K562 (cell line): Measurements from ENCODE around the gene ZEB2. TPM values are rescaled to one million over a fixed set of nuclear protein-coding genes. Genes with fewer than 3 reads are reported as not detected.

Experiments
- ATAC-seq: fragments of 200-7000 bp; cut with Tn5 transposase; 3 replicates; pipeline ENCODE4 v1.9.1; 2020; ENCODE audit warnings: moderate library complexity
- BruUV-seq: library from RNA; stranded (reverse); fragments of 400-500 nt; replicated peaks from 2 replicates; lab custom pipeline; 2021; lab: Mats Ljungman, UMichigan
- CTCF ChIA-PET: fragments of 300-600 bp; formaldehyde crosslinking; extraction: SDS; loops from one replicate; lab custom pipeline; 2021; ENCODE audit warnings: low intra/inter-chr PET ratio; lab: Yijun Ruan, JAX
- POLR2A ChIA-PET: fragments of 300-600, 350-650 bp; sonication (Branson Sonifier 250); formaldehyde crosslinking; extraction: SDS; loops from one replicate; lab custom pipeline; 2021; ENCODE audit warnings: antibody characterized with exemption, inconsistent platforms; lab: Yijun Ruan, JAX
- DNase-seq, 4 experiments: peaks; one replicate each; pipeline versions ENCODE4 v3.0.0 to v3.0.0-alpha.2; 2011 to 2018; ENCODE audit warnings: low spot score in 3 of 4, mixed read lengths in 3 of 4; ENCODE audit errors: extremely low read depth in 1 of 4
- FAIRE-seq: peaks from 2 replicates; lab custom pipeline; 2011; peaks lifted over from hg19 to GRCh38; lab: Jason Lieb, UNC
- H2AFZ ChIP-seq: 2 replicates; pipeline ENCODE4 v1.6.0; 2011; ENCODE audit warnings: low read depth, low read length, control low read depth, inconsistent platforms
- H3K27ac ChIP-seq: fragments of 200-600 bp; 3 replicates; pipeline ENCODE4 v1.8.0; 2011; ENCODE audit warnings: low read depth, mild to moderate bottlenecking, control low read depth, inconsistent platforms, low read length, moderate library complexity, mixed read lengths; ENCODE audit errors: extremely low read depth
- H3K27me3 ChIP-seq, 2 experiments: fragments of 300-600 bp in 1 of 2; 2 replicates in 1 of 2; 3 replicates in 1 of 2; pipeline versions ENCODE4 v1.6.0 to v1.8.0; 2011; ENCODE audit warnings: inconsistent platforms in 2 of 2, low read length in 2 of 2, mild to moderate bottlenecking in 1 of 2, mixed read lengths in 1 of 2, moderate library complexity in 1 of 2; ENCODE audit not compliant: control insufficient read depth in 2 of 2, insufficient read depth in 2 of 2
- H3K36me3 ChIP-seq: fragments of 300-600 bp; 3 replicates; pipeline ENCODE4 v1.8.0; 2011; ENCODE audit warnings: mild to moderate bottlenecking, low read length, inconsistent platforms; ENCODE audit not compliant: control insufficient read depth, insufficient read depth
- H3K4me1 ChIP-seq, 2 experiments: fragments of 200-600 bp in 1 of 2; replicated peaks in 1 of 2; 2 replicates in 1 of 2; 3 replicates in 1 of 2; pipeline versions ENCODE4 v1.5.1 to v1.8.0; 2011; ENCODE audit warnings: inconsistent platforms in 2 of 2, low read length in 2 of 2, mild to moderate bottlenecking in 1 of 2, mixed read lengths in 1 of 2, moderate library complexity in 1 of 2; ENCODE audit not compliant: control insufficient read depth in 2 of 2, insufficient read depth in 2 of 2
- H3K4me2 ChIP-seq: 2 replicates; pipeline ENCODE4 v1.6.1; 2011; ENCODE audit warnings: low read length, control low read depth, inconsistent platforms, mixed read lengths; ENCODE audit not compliant: insufficient read depth
- H3K4me3 ChIP-seq: fragments of 200-600 bp; sonication (generic), shearing (Covaris generic); 2 replicates; pipeline ENCODE4 v1.5.1; 2016; ENCODE audit warnings: control low read depth, inconsistent platforms
- H3K79me2 ChIP-seq: fragments of 200-600 bp; 3 replicates; pipeline ENCODE4 v1.8.0; 2011; ENCODE audit warnings: low read length, inconsistent platforms; ENCODE audit not compliant: control insufficient read depth, insufficient read depth
- H3K9ac ChIP-seq, 2 experiments: 2 replicates each; pipeline versions ENCODE4 v1.6.0 to v1.6.1; 2011; ENCODE audit warnings: low read depth in 2 of 2, low read length in 2 of 2, control low read depth in 1 of 2, inconsistent platforms in 1 of 2, mild to moderate bottlenecking in 1 of 2, mixed read lengths in 1 of 2; ENCODE audit not compliant: insufficient read depth in 1 of 2
- H3K9me1 ChIP-seq: one replicate; pipeline ENCODE4 v1.6.0; 2011; ENCODE audit warnings: inconsistent platforms, mild to moderate bottlenecking, low read length, moderate library complexity; ENCODE audit not compliant: control insufficient read depth, insufficient read depth
- H3K9me3 ChIP-seq: replicated peaks from 2 replicates; pipeline ENCODE4 v1.5.1; 2011; ENCODE audit warnings: low read depth, low read length, inconsistent platforms; ENCODE audit not compliant: control insufficient read depth, insufficient read depth
- H4K20me1 ChIP-seq: replicated peaks from 2 replicates; pipeline ENCODE4 v1.6.1; 2011; ENCODE audit warnings: low read length, inconsistent platforms, mixed read lengths; ENCODE audit not compliant: control insufficient read depth, insufficient read depth
- CAMTA2 ChIP-seq: fragments of 250-450 bp; sonication (Bioruptor Pico); conservative IDR thresholded peaks from 2 replicates; pipeline ENCODE4 v1.5.1; 2022
- ESRRB ChIP-seq: fragments of 250-450 bp; sonication (Bioruptor Pico); IDR thresholded peaks from 2 replicates; pipeline ENCODE4 v1.5.0; 2020; ENCODE audit warnings: mild to moderate bottlenecking, moderate library complexity, borderline replicate concordance
- FIP1L1 ChIP-seq: fragments of 200-400 bp; formaldehyde crosslinking; IDR thresholded peaks from 2 replicates; pipeline ENCODE4 v1.6.1; 2018; ENCODE audit warnings: mild to moderate bottlenecking, low read depth, low read length; ENCODE audit not compliant: poor library complexity, severe bottlenecking
- GABPB1 ChIP-seq: sonication (generic); formaldehyde crosslinking; IDR thresholded peaks from 2 replicates; pipeline ENCODE4 v1.8.0; 2022; ENCODE audit warnings: mild to moderate bottlenecking, missing genetic modification reagents
- HEY1 ChIP-seq: fragments of 250-450 bp; sonication (Bioruptor Pico); IDR thresholded peaks from 2 replicates; pipeline ENCODE4 v1.5.0; 2020; ENCODE audit warnings: mild to moderate bottlenecking, moderate library complexity, borderline replicate concordance
- KLF1 ChIP-seq: fragments of 450-650 bp; IDR thresholded peaks from 2 replicates; pipeline ENCODE4 v1.6.1; 2016; ENCODE audit warnings: missing genetic modification characterization, missing compliant biosample characterization
- KLF13 ChIP-seq: fragments of 450-650 bp; IDR thresholded peaks from 2 replicates; pipeline ENCODE4 v1.6.1; 2016; ENCODE audit warnings: missing genetic modification characterization, low read depth, mild to moderate bottlenecking, missing compliant biosample characterization, moderate library complexity, borderline replicate concordance
- MCM3 ChIP-seq: fragments of 450-650 bp; IDR thresholded peaks from 2 replicates; pipeline ENCODE4 v1.6.1; 2016
- NFIX ChIP-seq: fragments of 250-450 bp; sonication (Bioruptor Pico); IDR thresholded peaks from 2 replicates; pipeline ENCODE4 v1.4.0; 2020; ENCODE audit warnings: low read depth, mild to moderate bottlenecking, moderate library complexity
- NONO ChIP-seq, 2 experiments: fragments of 200-400 bp in 1 of 2; fragments of 450-650 bp in 1 of 2; formaldehyde crosslinking in 1 of 2; IDR thresholded peaks; 2 replicates each; pipeline ENCODE4 v1.6.1; 2017; ENCODE audit warnings: low read depth in 2 of 2, mild to moderate bottlenecking in 2 of 2, moderate library complexity in 2 of 2, low read length in 1 of 2
- POLR3G ChIP-seq: IDR thresholded peaks from 2 replicates; pipeline ENCODE4 v1.6.1; 2011; ENCODE audit not compliant: insufficient read length, insufficient replicate concordance; ENCODE audit errors: extremely low read depth
- RBFOX2 ChIP-seq: fragments of 200-400 bp; formaldehyde crosslinking; IDR thresholded peaks from 2 replicates; pipeline ENCODE4 v1.6.1; 2017; ENCODE audit warnings: low read depth, mild to moderate bottlenecking, low read length, moderate library complexity
- ZNF699 ChIP-seq: fragments of 250-450 bp; sonication (Bioruptor Pico); IDR thresholded peaks from 2 replicates; pipeline ENCODE4 v1.8.0; 2021; ENCODE audit warnings: mild to moderate bottlenecking, moderate library complexity; ENCODE audit not compliant: insufficient replicate concordance
- WGBS: fragments of 100-300 bp; shearing (Covaris generic); methylation state at CpG from one replicate; pipeline ENCODE4 v1.1.6; 2016; ENCODE audit warnings: low coverage, mixed read lengths; ENCODE audit not compliant: insufficient coverage; ENCODE audit errors: missing lambda C conversion rate; 5-methylcytosine and 5-hydroxymethylcytosine counted together
- in situ Hi-C: fragments of 300-500 bp; cut with MboI; formaldehyde crosslinking; loops from 4 replicates; pipeline ENCODE4 v1.15.0; 2018; ENCODE audit warnings: inconsistent platforms, mixed read lengths
- intact Hi-C: fragments of 100-400 bp; cut with micrococcal nuclease; formaldehyde crosslinking; loops from 2 replicates; pipeline ENCODE4 v1.14.2; 2022
- polyA plus RNA-seq, 8 experiments: library from polyadenylated mRNA; depleted of rRNA in 4 of 8; stranded (reverse) in 5 of 8; unstranded in 3 of 8; fragments of >200 nt; fragmentation: Nextera tagmentation in 2 of 8; fragmentation: Illumina TruSeq in 1 of 8; extraction: Ambion mirVana in 2 of 8; extraction: Trizol in 1 of 8; gene quantifications; 2 replicates each; pipeline versions ENCODE4 v1.2.1 to v1.2.3, GENCODE V29; 2011 to 2014; ENCODE audit warnings: inconsistent platforms in 1 of 8, missing spikeins in 1 of 8
- total RNA-seq, 7 experiments: library from RNA; depleted of rRNA in 6 of 7; stranded (reverse); fragments of >200 nt in 6 of 7; fragmentation: Illumina TruSeq in 2 of 7; extraction: Trizol in 2 of 7; gene quantifications; 2 replicates each; pipeline versions ENCODE4 v1.2.1 to v1.2.3, GENCODE V29; 2011 to 2021; ENCODE audit warnings: low replicate concordance in 1 of 7
- TF ChIP-seq, protein P1 (sequence below): fragments of 250-450 bp; sonication (Bioruptor Pico); IDR thresholded peaks from 2 replicates; pipeline ENCODE4 v1.8.0; 2022; ENCODE audit warnings: inconsistent platforms
- TF ChIP-seq, protein P2 (sequence below): fragments of 450-650 bp; formaldehyde crosslinking; IDR thresholded peaks from 2 replicates; pipeline ENCODE4 v1.4.0; 2020; ENCODE audit warnings: mild to moderate bottlenecking, moderate library complexity
- TF ChIP-seq, protein P3 (sequence below): sonication (generic); IDR thresholded peaks from 2 replicates; pipeline ENCODE4 v1.6.1; 2016

The ZEB2 gene
- total and polyA plus RNA-seq, 9 of the 15 experiments (the other 6 are each of a cell fraction or from before 2014, with no cell fraction given): 15.1 to 113 (median 72.3) TPM

DNA sequence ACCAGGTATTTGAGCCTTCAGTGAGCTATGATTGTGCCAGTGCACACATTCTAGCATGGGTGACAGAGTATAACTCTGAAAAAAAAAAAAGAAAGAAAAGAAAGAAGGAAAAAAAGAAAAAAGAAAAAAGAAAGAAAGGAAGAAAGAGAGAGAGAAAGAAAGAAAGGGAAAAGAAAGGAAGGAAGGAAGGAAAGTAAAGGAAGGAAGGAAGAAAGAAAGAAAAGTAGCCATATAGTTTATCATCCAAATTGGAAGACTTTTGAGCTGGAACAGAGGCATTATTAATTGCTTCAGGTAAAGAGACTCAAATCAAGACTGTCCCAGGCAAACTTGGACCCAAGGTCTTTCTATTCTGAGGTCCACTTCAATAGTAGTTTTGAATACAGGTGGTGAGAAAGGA is 32.9 kb upstream of the ZEB2 start (continued):
- TF ChIP-seq NFIX (CRISPR knock-in tag) (no peak), ESRRB (CRISPR knock-in tag) (no peak), FIP1L1 (no peak), CAMTA2 (CRISPR knock-in tag) (no peak), ZNF699 (CRISPR knock-in tag) (no peak)
- TF ChIP-seq, protein P1, sequence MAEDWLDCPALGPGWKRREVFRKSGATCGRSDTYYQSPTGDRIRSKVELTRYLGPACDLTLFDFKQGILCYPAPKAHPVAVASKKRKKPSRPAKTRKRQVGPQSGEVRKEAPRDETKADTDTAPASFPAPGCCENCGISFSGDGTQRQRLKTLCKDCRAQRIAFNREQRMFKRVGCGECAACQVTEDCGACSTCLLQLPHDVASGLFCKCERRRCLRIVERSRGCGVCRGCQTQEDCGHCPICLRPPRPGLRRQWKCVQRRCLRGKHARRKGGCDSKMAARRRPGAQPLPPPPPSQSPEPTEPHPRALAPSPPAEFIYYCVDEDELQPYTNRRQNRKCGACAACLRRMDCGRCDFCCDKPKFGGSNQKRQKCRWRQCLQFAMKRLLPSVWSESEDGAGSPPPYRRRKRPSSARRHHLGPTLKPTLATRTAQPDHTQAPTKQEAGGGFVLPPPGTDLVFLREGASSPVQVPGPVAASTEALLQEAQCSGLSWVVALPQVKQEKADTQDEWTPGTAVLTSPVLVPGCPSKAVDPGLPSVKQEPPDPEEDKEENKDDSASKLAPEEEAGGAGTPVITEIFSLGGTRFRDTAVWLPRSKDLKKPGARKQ (CRISPR knock-in tag): no peak
- TF ChIP-seq, all 486 proteins: peak for 8

DNA sequence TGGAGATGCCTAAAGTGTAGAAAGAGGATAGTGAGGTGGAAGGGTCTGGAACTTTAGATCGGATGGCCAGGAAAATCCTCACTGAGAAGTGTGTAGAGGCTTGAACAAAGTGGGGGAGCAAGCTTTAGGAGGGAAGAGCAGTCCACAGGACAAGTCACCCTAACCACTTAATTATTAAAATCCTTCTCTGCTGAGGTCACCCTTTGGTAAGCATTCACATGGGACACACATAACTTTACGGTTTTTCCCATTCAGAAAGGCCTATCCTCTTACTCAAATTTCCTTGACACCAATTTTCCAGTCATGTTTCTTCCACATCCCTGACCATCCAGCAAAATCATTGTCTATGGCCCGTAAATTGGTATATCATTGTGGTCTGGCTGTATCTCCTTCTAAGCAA is 31.0 kb upstream of the ZEB2 start:
- Histone ChIP-seq H3K27ac (no peak overlapping the region), H3K27me3 (no peaks in the 10 kb centered on the region), H2AFZ (no peak overlapping the region), H3K9me1 (no peaks in the 10 kb centered on the region), H3K4me2 (no peak overlapping the region), H3K4me1 (peaks cover 0 to 9% of the 10 kb centered on the region in 2 experiments; a peak in 3 of 5 replicates), H4K20me1 (no peaks in the 10 kb centered on the region), H3K79me2 (no peaks in the 10 kb centered on the region), H3K9ac (no peak overlapping the region), H3K4me3 (no peak overlapping the region), H3K36me3 (no peaks in the 10 kb centered on the region), H3K9me3 (no peaks in the 10 kb centered on the region)
- POLR2A ChIA-PET: interaction anchor here (1.2 kb wide), 1 partner anchor 31 kb away, joined by 3 read pairs; the partner anchor contains the start of gene ZEB2
- FAIRE-seq (no peak), DNase-seq (no peak), ATAC-seq (no peak)
- BruUV-seq: no TSS peak
- WGBS: 81% methylated on average over 3 of the region's 3 CpGs
- CTCF ChIA-PET: no interaction called here
- intact Hi-C loops (no loop called here), in situ Hi-C loops (no loop called here)
- no peak for TF ChIP-seq KLF1 (tag)
- no peak for TF ChIP-seq NONO (IDR thresholded peaks at IDR 0.05; ENCODE audit: low read depth in 2 of 2, low read length in 1 of 2)
- TF ChIP-seq POLR3G: no peak
- TF ChIP-seq RBFOX2: no peak
- TF ChIP-seq MCM3: no peak
- TF ChIP-seq GABPB1 (CRISPR knock-in tag): no peak
- TF ChIP-seq, protein P2, sequence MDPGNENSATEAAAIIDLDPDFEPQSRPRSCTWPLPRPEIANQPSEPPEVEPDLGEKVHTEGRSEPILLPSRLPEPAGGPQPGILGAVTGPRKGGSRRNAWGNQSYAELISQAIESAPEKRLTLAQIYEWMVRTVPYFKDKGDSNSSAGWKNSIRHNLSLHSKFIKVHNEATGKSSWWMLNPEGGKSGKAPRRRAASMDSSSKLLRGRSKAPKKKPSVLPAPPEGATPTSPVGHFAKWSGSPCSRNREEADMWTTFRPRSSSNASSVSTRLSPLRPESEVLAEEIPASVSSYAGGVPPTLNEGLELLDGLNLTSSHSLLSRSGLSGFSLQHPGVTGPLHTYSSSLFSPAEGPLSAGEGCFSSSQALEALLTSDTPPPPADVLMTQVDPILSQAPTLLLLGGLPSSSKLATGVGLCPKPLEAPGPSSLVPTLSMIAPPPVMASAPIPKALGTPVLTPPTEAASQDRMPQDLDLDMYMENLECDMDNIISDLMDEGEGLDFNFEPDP: no peak
- no peak for TF ChIP-seq KLF13
- no peak for TF ChIP-seq HEY1 (CRISPR knock-in tag)
- TF ChIP-seq, protein P3, sequence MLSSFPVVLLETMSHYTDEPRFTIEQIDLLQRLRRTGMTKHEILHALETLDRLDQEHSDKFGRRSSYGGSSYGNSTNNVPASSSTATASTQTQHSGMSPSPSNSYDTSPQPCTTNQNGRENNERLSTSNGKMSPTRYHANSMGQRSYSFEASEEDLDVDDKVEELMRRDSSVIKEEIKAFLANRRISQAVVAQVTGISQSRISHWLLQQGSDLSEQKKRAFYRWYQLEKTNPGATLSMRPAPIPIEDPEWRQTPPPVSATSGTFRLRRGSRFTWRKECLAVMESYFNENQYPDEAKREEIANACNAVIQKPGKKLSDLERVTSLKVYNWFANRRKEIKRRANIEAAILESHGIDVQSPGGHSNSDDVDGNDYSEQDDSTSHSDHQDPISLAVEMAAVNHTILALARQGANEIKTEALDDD: no peak
